Measurements from ENCODE around the gene RYK.

DNA sequence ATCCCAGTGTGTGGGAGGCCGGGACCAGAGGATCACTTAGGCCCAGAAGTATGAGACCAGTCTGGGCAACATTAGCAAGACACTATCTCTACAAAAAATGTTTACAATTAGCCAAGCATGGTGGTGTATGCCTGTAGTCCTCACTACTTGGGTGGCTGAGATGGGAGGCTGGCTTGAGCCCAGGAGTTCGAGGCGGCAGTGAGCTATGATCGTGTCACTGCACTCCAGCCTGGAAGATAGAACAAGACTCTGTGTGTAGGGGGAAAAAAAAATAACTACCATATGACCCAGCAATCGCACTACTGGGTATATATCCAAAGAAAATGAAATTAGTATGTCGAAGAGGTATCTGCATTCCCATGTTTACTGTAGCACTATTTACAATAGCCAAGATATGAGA lies 22.6 kb downstream of the RYK start:
- TF ChIP-seq, protein P1, sequence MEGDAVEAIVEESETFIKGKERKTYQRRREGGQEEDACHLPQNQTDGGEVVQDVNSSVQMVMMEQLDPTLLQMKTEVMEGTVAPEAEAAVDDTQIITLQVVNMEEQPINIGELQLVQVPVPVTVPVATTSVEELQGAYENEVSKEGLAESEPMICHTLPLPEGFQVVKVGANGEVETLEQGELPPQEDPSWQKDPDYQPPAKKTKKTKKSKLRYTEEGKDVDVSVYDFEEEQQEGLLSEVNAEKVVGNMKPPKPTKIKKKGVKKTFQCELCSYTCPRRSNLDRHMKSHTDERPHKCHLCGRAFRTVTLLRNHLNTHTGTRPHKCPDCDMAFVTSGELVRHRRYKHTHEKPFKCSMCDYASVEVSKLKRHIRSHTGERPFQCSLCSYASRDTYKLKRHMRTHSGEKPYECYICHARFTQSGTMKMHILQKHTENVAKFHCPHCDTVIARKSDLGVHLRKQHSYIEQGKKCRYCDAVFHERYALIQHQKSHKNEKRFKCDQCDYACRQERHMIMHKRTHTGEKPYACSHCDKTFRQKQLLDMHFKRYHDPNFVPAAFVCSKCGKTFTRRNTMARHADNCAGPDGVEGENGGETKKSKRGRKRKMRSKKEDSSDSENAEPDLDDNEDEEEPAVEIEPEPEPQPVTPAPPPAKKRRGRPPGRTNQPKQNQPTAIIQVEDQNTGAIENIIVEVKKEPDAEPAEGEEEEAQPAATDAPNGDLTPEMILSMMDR (conservative IDR thresholded peaks at IDR 0.05 in 1 of 2, IDR thresholded peaks at IDR 0.05 in 1 of 2; ENCODE audit: low read depth in 1 of 2, low read length in 2 of 2): no peak
- TF ChIP-seq EZH2 (IDR thresholded peaks at IDR 0.05; ENCODE audit: low read length, missing control alignments): no peak
